Mesodermal cell (in vitro differentiated cells): Measurements from ENCODE around the gene ANTXRL.
"Not testable (repeated sequence)": the region's sequence is repeated elsewhere in the genome, so short reads cannot be mapped to it uniquely, and the experiment has no call there.

Experiments used
- H3K27ac ChIP-seq: 2 replicates; pipeline ENCODE4 v1.7.0; 2013; ENCODE audit warnings: mild to moderate bottlenecking, low read depth, low read length, moderate library complexity; ENCODE audit not compliant: severe bottlenecking
- H3K36me3 ChIP-seq: 2 replicates; pipeline ENCODE4 v1.7.1; 2013; ENCODE audit warnings: mild to moderate bottlenecking, low read length, moderate library complexity; ENCODE audit not compliant: control insufficient read depth, insufficient read depth
- H3K4me1 ChIP-seq: one replicate; pipeline ENCODE4 v1.7.1; 2013; ENCODE audit warnings: mild to moderate bottlenecking, low read length; ENCODE audit not compliant: insufficient read depth, control insufficient read depth, poor library complexity, severe bottlenecking
- H3K4me3 ChIP-seq: 2 replicates; pipeline ENCODE4 v1.7.0; 2013; ENCODE audit warnings: low read length, control low read depth, mild to moderate bottlenecking; ENCODE audit not compliant: insufficient read depth, poor library complexity, severe bottlenecking; ENCODE audit errors: extremely low read depth
- H3K9me3 ChIP-seq: 2 replicates; pipeline ENCODE4 v1.7.1; 2013; ENCODE audit warnings: mild to moderate bottlenecking, low read length, moderate library complexity; ENCODE audit not compliant: control insufficient read depth
- WGBS, 2 experiments: methylation state at CpG; one replicate each; pipeline ENCODE4 v1.1.5; 2013; ENCODE audit warnings: missing lambda C conversion rate in 2 of 2; ENCODE audit not compliant: insufficient coverage in 2 of 2; 5-methylcytosine and 5-hydroxymethylcytosine counted together

The ANTXRL gene

GRCh38 chr10:46268076-46268881, 18.5 kb upstream of the ANTXRL start:
- 67 to 71% methylated on average over 3 to 5 of the region's 10 CpGs for WGBS, 2 experiments
- Histone ChIP-seq H3K9me3 (no peaks in the 10 kb centered on the region), H3K4me3 (no peak overlapping the region), H3K36me3 (no peaks in the 10 kb centered on the region), H3K27ac (no peak overlapping the region), H3K4me1 (peaks cover 14% of the 10 kb centered on the region)

GRCh38 chr10:46269554-46270053, 17.2 kb upstream of the ANTXRL start:
- WGBS, 2 experiments: 70 to 85% methylated on average over 3 of the region's 3 CpGs
- not testable (repeated sequence) for H3K9me3 ChIP-seq, H3K4me3 ChIP-seq, H3K27ac ChIP-seq, H3K36me3 ChIP-seq
- peaks cover 14% of the 10 kb centered on the region for H3K4me1 ChIP-seq

GRCh38 chr10:46270086-46270811, 16.5 kb upstream of the ANTXRL start:
- Histone ChIP-seq H3K4me1 (peaks cover 14% of the 10 kb centered on the region), H3K27ac (no peak overlapping the region), H3K36me3 (no peaks in the 10 kb centered on the region), H3K4me3 (no peak overlapping the region), H3K9me3 (no peaks in the 10 kb centered on the region)
- WGBS, 2 experiments: 97 to 100% methylated on average over 2 to 4 of the region's 7 CpGs

- WGBS, 2 experiments: 87 to 97% methylated on average over 6 to 7 of the region's 7 CpGs
- H3K9me3 ChIP-seq, H3K27ac ChIP-seq, H3K4me3 ChIP-seq, H3K36me3 ChIP-seq: not testable (repeated sequence)
- H3K4me1 ChIP-seq: peaks cover 14% of the 10 kb centered on the region
These were observed 15.8 kb upstream of the ANTXRL start for GRCh38 chr10:46270963-46271530.

- not testable (repeated sequence) for H3K9me3 ChIP-seq, H3K36me3 ChIP-seq, H3K4me3 ChIP-seq
- Histone ChIP-seq H3K27ac (peak overlapping the region; percentile 74), H3K4me1 (peaks cover 14% of the 10 kb centered on the region)
- 50 to 100% methylated on average over 1 to 2 of the region's 4 CpGs for WGBS, 2 experiments
These were observed 14.8 kb upstream of the ANTXRL start for GRCh38 chr10:46271795-46272499.

- Histone ChIP-seq H3K4me1 (peaks cover 14% of the 10 kb centered on the region), H3K36me3 (no peaks in the 10 kb centered on the region), H3K4me3 (no peak overlapping the region), H3K27ac (no peak overlapping the region), H3K9me3 (no peaks in the 10 kb centered on the region)
- WGBS, 2 experiments: 54 to 71% methylated on average over 3 to 4 of the region's 4 CpGs
These were observed 13.9 kb upstream of the ANTXRL start for GRCh38 chr10:46272863-46273415.

GRCh38 chr10:46273506-46274477, 13.0 kb upstream of the ANTXRL start:
- Histone ChIP-seq H3K9me3 (no peaks in the 10 kb centered on the region), H3K36me3 (no peaks in the 10 kb centered on the region), H3K4me3 (no peak overlapping the region), H3K4me1 (peaks cover 14% of the 10 kb centered on the region), H3K27ac (no peak overlapping the region)
- WGBS, 2 experiments: 80 to 89% methylated on average over 5 to 8 of the region's 9 CpGs

GRCh38 chr10:46277840-46278239, 9.0 kb upstream of the ANTXRL start:
- WGBS, 2 experiments: 100% methylated on average over 1 of the region's 2 CpGs; no CpG with 5 or more reads in 1 of the 2 experiments

GRCh38 chr10:46282421-46282831, 4.4 kb upstream of the ANTXRL start:
- H3K27ac ChIP-seq, H3K36me3 ChIP-seq, H3K4me1 ChIP-seq, H3K9me3 ChIP-seq: not testable (repeated sequence)
- peak overlapping the region; percentile 36 for H3K4me3 ChIP-seq
- 8 to 15% methylated on average over 9 to 18 of the region's 20 CpGs for WGBS, 2 experiments

More at GRCh38 chr10:46277840-46278239, 9.0 kb upstream of the ANTXRL start:
- H3K4me1 ChIP-seq: peaks cover 2% of the 10 kb centered on the region
- no peaks in the 10 kb centered on the region for H3K36me3 ChIP-seq
- no peak overlapping the region for H3K27ac ChIP-seq
- H3K4me3 ChIP-seq: no peak overlapping the region
- no peaks in the 10 kb centered on the region for H3K9me3 ChIP-seq
